Mammary epithelial cell (primary cell): ENCODE measurements around the gene KCNQ2.

Source experiments
- CTCF ChIP-seq, 2 donors: IDR thresholded peaks in 1 of 2; conservative IDR thresholded peaks in 1 of 2; 2 replicates each; pipeline ENCODE4 v1.5.1; 2011 to 2012; ENCODE audit warnings: inconsistent platforms in 2 of 2, low read length in 2 of 2, mild to moderate bottlenecking in 2 of 2, control low read depth in 1 of 2, low read depth in 1 of 2; ENCODE audit not compliant: insufficient read depth in 1 of 2; ENCODE audit errors: extremely low read depth in 1 of 2
- EZH2 ChIP-seq: IDR thresholded peaks from 2 replicates; pipeline ENCODE4 v1.6.1; 2012; ENCODE audit warnings: low read length, inconsistent platforms, borderline replicate concordance

GRCh38 chr20:63452821-63453523 lies 19.5 kb downstream of the KCNQ2 start:
- TF ChIP-seq CTCF (conservative IDR thresholded peaks at IDR 0.05 in 1 of 2, IDR thresholded peaks at IDR 0.05 in 1 of 2; ENCODE audit: extremely low read depth in 1 of 2, insufficient read depth in 1 of 2, low read depth in 1 of 2, low read length in 2 of 2) (no peak), EZH2 (no peak)
